ENCODE data around the gene ABTB2.
A peak's percentile ranks its signal among the peaks of the same experiment; 100 is the strongest.

ABTB2 gene

GRCh38 chr11:34236572-34236971, 121.2 kb downstream of the ABTB2 start:
- Histone ChIP-seq H3K18ac (ENCODE audit: low read length) (no peak overlapping the region), H2AFZ (ENCODE audit: low read length) (no peak overlapping the region), H4K91ac (ENCODE audit: low read depth, low read length, poor library complexity) (no peak overlapping the region), H2AK5ac (ENCODE audit: low read depth, low read length) (no peak overlapping the region), H3K27me3 (ENCODE audit: control insufficient read depth in 3 of 3, insufficient read depth in 3 of 3, low read depth in 1 of 3, low read length in 3 of 3) (no peaks in the 10 kb centered on the region), H4K8ac (ENCODE audit: low read depth, low read length) (no peak overlapping the region), H3K27ac (replicated peaks; ENCODE audit: low read length) (no peak overlapping the region), H3K4me3 (ENCODE audit: low read length in 2 of 2) (no peak overlapping the region), H3K4me1 (ENCODE audit: control insufficient read depth in 2 of 2, insufficient read depth in 1 of 2, low read depth in 1 of 2, low read length in 2 of 2) (peaks cover 8 to 19% of the 10 kb centered on the region in 2 donors), H3K9me3 (replicated peaks in 1 of 2; ENCODE audit: control insufficient read depth in 2 of 2, insufficient read depth in 1 of 2, low read depth in 1 of 2, low read length in 2 of 2) (no peaks in the 10 kb centered on the region), H2BK120ac (ENCODE audit: low read depth, low read length) (no peak overlapping the region), H3K9ac (ENCODE audit: low read depth, low read length, poor library complexity) (no peak overlapping the region), H3K4ac (ENCODE audit: low read length) (no peak overlapping the region), H3K4me2 (ENCODE audit: insufficient read depth, low read length, poor library complexity, severe bottlenecking) (no peak overlapping the region), H3K79me1 (ENCODE audit: low read depth, low read length) (no peaks in the 10 kb centered on the region), H3K36me3 (replicated peaks in 1 of 2; ENCODE audit: control insufficient read depth in 2 of 2, insufficient read depth in 2 of 2, low read length in 2 of 2) (no peaks in the 10 kb centered on the region), H2BK5ac (ENCODE audit: low read length) (no peak overlapping the region), H2BK15ac (ENCODE audit: low read length) (no peak overlapping the region), H3K14ac (ENCODE audit: low read length) (no peak overlapping the region), H2BK12ac (ENCODE audit: low read length) (no peak overlapping the region), H3K23ac (ENCODE audit: low read depth, low read length, poor library complexity) (no peak overlapping the region)
- no CpG with 5 or more reads among the region's 9 CpGs for WGBS, 2 donors (ENCODE audit: extremely low coverage in 2 of 2, insufficient read length in 2 of 2, insufficient replicate concordance in 1 of 2)
- DNase-seq (ENCODE audit: low spot score) = no peak

DNA sequence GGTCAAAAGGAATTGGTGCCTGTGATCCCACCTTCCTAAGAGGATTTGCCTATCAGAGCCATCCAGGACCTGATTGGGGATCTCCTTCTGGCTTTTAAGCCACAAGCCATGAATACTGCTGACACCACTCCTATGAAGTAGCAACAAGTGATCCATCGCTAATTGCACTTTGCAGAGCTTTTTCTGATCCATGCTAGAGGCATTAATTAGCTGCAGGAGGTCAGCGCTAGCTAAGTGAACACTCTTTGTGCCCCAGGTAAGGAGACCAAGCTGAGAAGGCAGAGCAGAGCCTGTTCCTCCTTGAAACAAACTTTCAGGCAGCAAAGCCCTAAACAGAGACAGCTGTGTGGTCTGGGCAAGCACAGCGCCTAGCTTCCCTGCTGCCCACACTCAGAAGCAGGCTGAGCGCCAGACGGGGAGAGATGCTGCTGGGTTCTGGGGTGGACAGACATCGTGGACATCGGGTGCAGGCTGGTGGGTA, 122.2 kb downstream of the ABTB2 start:
- H2AK5ac ChIP-seq (ENCODE audit: low read depth, low read length) = no peak overlapping the region
- H4K91ac ChIP-seq (ENCODE audit: low read depth, low read length, poor library complexity) = no peak overlapping the region
- H3K14ac ChIP-seq (ENCODE audit: low read length) = no peak overlapping the region
- WGBS, 2 donors (ENCODE audit: extremely low coverage in 2 of 2, insufficient read length in 2 of 2, insufficient replicate concordance in 1 of 2) = no CpG with 5 or more reads among the region's 7 CpGs
- H3K27me3 ChIP-seq (ENCODE audit: control insufficient read depth in 3 of 3, insufficient read depth in 3 of 3, low read depth in 1 of 3, low read length in 3 of 3) = no peaks in the 10 kb centered on the region
- no peak overlapping the region for H3K4me2 ChIP-seq (ENCODE audit: insufficient read depth, low read length, poor library complexity, severe bottlenecking)
- no peak overlapping the region for H3K23ac ChIP-seq (ENCODE audit: low read depth, low read length, poor library complexity)
- no peak overlapping the region for H3K4me3 ChIP-seq (ENCODE audit: low read length in 2 of 2)
- no peak overlapping the region for H2BK12ac ChIP-seq (ENCODE audit: low read length)
- H2AFZ ChIP-seq (ENCODE audit: low read length) = no peak overlapping the region
- no peak overlapping the region for H4K8ac ChIP-seq (ENCODE audit: low read depth, low read length)
- DNase-seq (ENCODE audit: low spot score) = no peak
- H3K36me3 ChIP-seq (replicated peaks in 1 of 2; ENCODE audit: control insufficient read depth in 2 of 2, insufficient read depth in 2 of 2, low read length in 2 of 2) = no peaks in the 10 kb centered on the region
- H2BK120ac ChIP-seq (ENCODE audit: low read depth, low read length) = no peak overlapping the region
- no peaks in the 10 kb centered on the region for H3K79me1 ChIP-seq (ENCODE audit: low read depth, low read length)
- no peak overlapping the region for H3K27ac ChIP-seq (replicated peaks; ENCODE audit: low read length)
- peaks cover 8 to 19% of the 10 kb centered on the region in 2 donors for H3K4me1 ChIP-seq (ENCODE audit: control insufficient read depth in 2 of 2, insufficient read depth in 1 of 2, low read depth in 1 of 2, low read length in 2 of 2)
- H3K18ac ChIP-seq (ENCODE audit: low read length) = no peak overlapping the region
- no peak overlapping the region for H2BK5ac ChIP-seq (ENCODE audit: low read length)
- H3K9me3 ChIP-seq (replicated peaks in 1 of 2; ENCODE audit: control insufficient read depth in 2 of 2, insufficient read depth in 1 of 2, low read depth in 1 of 2, low read length in 2 of 2) = no peaks in the 10 kb centered on the region
- H2BK15ac ChIP-seq (ENCODE audit: low read length) = no peak overlapping the region
- no peak overlapping the region for H3K9ac ChIP-seq (ENCODE audit: low read depth, low read length, poor library complexity)
- no peak overlapping the region for H3K4ac ChIP-seq (ENCODE audit: low read length)

- no peaks in the 10 kb centered on the region for H3K36me3 ChIP-seq (replicated peaks in 1 of 2; ENCODE audit: control insufficient read depth in 2 of 2, insufficient read depth in 2 of 2, low read length in 2 of 2)
- H3K4me3 ChIP-seq (ENCODE audit: low read length in 2 of 2) = no peak overlapping the region
- no peak overlapping the region for H4K8ac ChIP-seq (ENCODE audit: low read depth, low read length)
- H3K27ac ChIP-seq (replicated peaks; ENCODE audit: low read length) = no peak overlapping the region
- H3K9ac ChIP-seq (ENCODE audit: low read depth, low read length, poor library complexity) = no peak overlapping the region
- no peak overlapping the region for H3K14ac ChIP-seq (ENCODE audit: low read length)
- no peak overlapping the region for H3K4ac ChIP-seq (ENCODE audit: low read length)
- no peak overlapping the region for H2AK5ac ChIP-seq (ENCODE audit: low read depth, low read length)
- no peak overlapping the region for H2BK120ac ChIP-seq (ENCODE audit: low read depth, low read length)
- H3K4me2 ChIP-seq (ENCODE audit: insufficient read depth, low read length, poor library complexity, severe bottlenecking) = no peak overlapping the region
- DNase-seq (ENCODE audit: low spot score) = no peak
- no peaks in the 10 kb centered on the region for H3K9me3 ChIP-seq (replicated peaks in 1 of 2; ENCODE audit: control insufficient read depth in 2 of 2, insufficient read depth in 1 of 2, low read depth in 1 of 2, low read length in 2 of 2)
- no CpG with 5 or more reads among the region's 4 CpGs for WGBS, 2 donors (ENCODE audit: extremely low coverage in 2 of 2, insufficient read length in 2 of 2, insufficient replicate concordance in 1 of 2)
- H3K23ac ChIP-seq (ENCODE audit: low read depth, low read length, poor library complexity) = no peak overlapping the region
- no peak overlapping the region for H4K91ac ChIP-seq (ENCODE audit: low read depth, low read length, poor library complexity)
- H2BK15ac ChIP-seq (ENCODE audit: low read length) = no peak overlapping the region
- no peak overlapping the region for H2AFZ ChIP-seq (ENCODE audit: low read length)
- no peaks in the 10 kb centered on the region for H3K27me3 ChIP-seq (ENCODE audit: control insufficient read depth in 3 of 3, insufficient read depth in 3 of 3, low read depth in 1 of 3, low read length in 3 of 3)
- no peak overlapping the region for H2BK12ac ChIP-seq (ENCODE audit: low read length)
- no peaks in the 10 kb centered on the region for H3K79me1 ChIP-seq (ENCODE audit: low read depth, low read length)
- H2BK5ac ChIP-seq (ENCODE audit: low read length) = no peak overlapping the region
- H3K18ac ChIP-seq (ENCODE audit: low read length) = no peak overlapping the region
- peaks cover 8 to 19% of the 10 kb centered on the region in 2 donors for H3K4me1 ChIP-seq (ENCODE audit: control insufficient read depth in 2 of 2, insufficient read depth in 1 of 2, low read depth in 1 of 2, low read length in 2 of 2)
Measured at GRCh38 chr11:34235189-34235588, 122.6 kb downstream of the ABTB2 start.

GRCh38 chr11:34234086-34234740, 123.6 kb downstream of the ABTB2 start:
- no peak for DNase-seq (ENCODE audit: low spot score)
- Histone ChIP-seq H3K9ac (ENCODE audit: low read depth, low read length, poor library complexity) (no peak overlapping the region), H3K4me3 (ENCODE audit: low read length in 2 of 2) (no peak overlapping the region), H3K9me3 (replicated peaks in 1 of 2; ENCODE audit: control insufficient read depth in 2 of 2, insufficient read depth in 1 of 2, low read depth in 1 of 2, low read length in 2 of 2) (no peaks in the 10 kb centered on the region), H2BK12ac (ENCODE audit: low read length) (no peak overlapping the region), H3K14ac (ENCODE audit: low read length) (no peak overlapping the region), H2AK5ac (ENCODE audit: low read depth, low read length) (peak overlapping the region; percentile 30), H3K4ac (ENCODE audit: low read length) (no peak overlapping the region), H3K4me1 (ENCODE audit: control insufficient read depth in 2 of 2, insufficient read depth in 1 of 2, low read depth in 1 of 2, low read length in 2 of 2) (peaks cover 8 to 17% of the 10 kb centered on the region in 2 donors), H2BK15ac (ENCODE audit: low read length) (no peak overlapping the region), H3K23ac (ENCODE audit: low read depth, low read length, poor library complexity) (no peak overlapping the region), H3K36me3 (replicated peaks in 1 of 2; ENCODE audit: control insufficient read depth in 2 of 2, insufficient read depth in 2 of 2, low read length in 2 of 2) (no peaks in the 10 kb centered on the region), H3K79me1 (ENCODE audit: low read depth, low read length) (no peaks in the 10 kb centered on the region), H3K4me2 (ENCODE audit: insufficient read depth, low read length, poor library complexity, severe bottlenecking) (no peak overlapping the region), H3K18ac (ENCODE audit: low read length) (peak overlapping the region; percentile 82), H2BK120ac (ENCODE audit: low read depth, low read length) (no peak overlapping the region), H3K27me3 (ENCODE audit: control insufficient read depth in 3 of 3, insufficient read depth in 3 of 3, low read depth in 1 of 3, low read length in 3 of 3) (no peaks in the 10 kb centered on the region), H2AFZ (ENCODE audit: low read length) (peak overlapping the region; percentile 58), H3K27ac (replicated peaks; ENCODE audit: low read length) (no peak overlapping the region), H2BK5ac (ENCODE audit: low read length) (no peak overlapping the region), H4K8ac (ENCODE audit: low read depth, low read length) (no peak overlapping the region), H4K91ac (ENCODE audit: low read depth, low read length, poor library complexity) (no peak overlapping the region)
- WGBS, 2 donors (ENCODE audit: extremely low coverage in 2 of 2, insufficient read length in 2 of 2, insufficient replicate concordance in 1 of 2) = no CpG with 5 or more reads among the region's 9 CpGs
